ENCODE data around the gene OBSCN.

Gene OBSCN

GRCh38 chr1:228311091-228311490, 103.2 kb downstream of the OBSCN start:
- DNase-seq, result no peak

GRCh38 chr1:228312136-228312764, 104.4 kb downstream of the OBSCN start:
- DNase-seq, result no peak

- DNase-seq, result no peak
Measured at GRCh38 chr1:228313536-228314277, 105.9 kb downstream of the OBSCN start.

GRCh38 chr1:228314315-228314657, 106.4 kb downstream of the OBSCN start:
- no peak for DNase-seq

GRCh38 chr1:228314658-228315483, 107.0 kb downstream of the OBSCN start:
- DNase-seq, result no peak

- no peak for DNase-seq
Measured at GRCh38 chr1:228315484-228315944, 107.7 kb downstream of the OBSCN start.

GRCh38 chr1:228315945-228316588, 108.2 kb downstream of the OBSCN start:
- no peak for DNase-seq

GRCh38 chr1:228316589-228317387, 108.9 kb downstream of the OBSCN start:
- DNase-seq, result no peak

GRCh38 chr1:228317411-228317828, 109.6 kb downstream of the OBSCN start:
- no peak for DNase-seq

- DNase-seq, result no peak
Measured at GRCh38 chr1:228317891-228318810, 110.3 kb downstream of the OBSCN start.

- no peak for DNase-seq
Measured at GRCh38 chr1:228318823-228319241, 111.0 kb downstream of the OBSCN start.

GRCh38 chr1:228319352-228320088, 111.7 kb downstream of the OBSCN start:
- DNase-seq, result no peak

GRCh38 chr1:228320394-228320793, 112.5 kb downstream of the OBSCN start:
- no peak for DNase-seq

GRCh38 chr1:228321435-228321834, 113.6 kb downstream of the OBSCN start:
- DNase-seq, result no peak

- DNase-seq, result no peak
Measured at GRCh38 chr1:228321895-228322294, 114.1 kb downstream of the OBSCN start.

- no peak for DNase-seq
Measured at GRCh38 chr1:228323401-228323800, 115.6 kb downstream of the OBSCN start.

GRCh38 chr1:228325267-228325666, 117.4 kb downstream of the OBSCN start:
- no peak for DNase-seq

- DNase-seq, result no peak
Measured at GRCh38 chr1:228329887-228330286, 122.0 kb downstream of the OBSCN start.

GRCh38 chr1:228332797-228333738, 125.2 kb downstream of the OBSCN start:
- DNase-seq, result no peak
